GM12892 (cell line): ENCODE data around the gene OXCT2.

ENCODE experiments used
- DNase-seq: peaks from one replicate; pipeline ENCODE4 v3.0.0; 2011; ENCODE audit not compliant: insufficient read length
- FAIRE-seq: peaks from 2 replicates; lab custom pipeline; 2011; peaks lifted over from hg19 to GRCh38; lab: Jason Lieb, UNC
- POLR2A ChIP-seq: IDR thresholded peaks from 2 replicates; pipeline ENCODE4 v1.6.1; 2011; ENCODE audit warnings: low read depth, low read length, control low read depth
- POLR2AphosphoS5 ChIP-seq: IDR thresholded peaks from 2 replicates; pipeline ENCODE4 v1.6.1; 2011; ENCODE audit warnings: low read depth, low read length, control low read depth
- TAF1 ChIP-seq: IDR thresholded peaks from 2 replicates; pipeline ENCODE4 v1.6.1; 2011; ENCODE audit warnings: low read depth, mild to moderate bottlenecking, control low read depth, low read length, borderline replicate concordance

OXCT2 gene

GRCh38 chr1:39762550-39763540, 8.3 kb downstream of the OXCT2 start:
- no peak for TF ChIP-seq POLR2A
- no peak for TF ChIP-seq POLR2AphosphoS5
- no peak for TF ChIP-seq TAF1
- no peak for DNase-seq
- FAIRE-seq, result no peak

GRCh38 chr1:39761557-39762260, 9.4 kb downstream of the OXCT2 start:
- no peak for TF ChIP-seq POLR2AphosphoS5
- TF ChIP-seq POLR2A, result no peak
- TF ChIP-seq TAF1, result no peak
- FAIRE-seq (no peak), DNase-seq (no peak)

- FAIRE-seq (no peak), DNase-seq (no peak)
- TF ChIP-seq POLR2AphosphoS5, result no peak
- TF ChIP-seq TAF1, result no peak
- no peak for TF ChIP-seq POLR2A
Observed at GRCh38 chr1:39761016-39761415, 10.1 kb downstream of the OXCT2 start.

GRCh38 chr1:39760074-39761008, 10.8 kb downstream of the OXCT2 start:
- TF ChIP-seq POLR2A (no peak), POLR2AphosphoS5 (no peak), TAF1 (no peak)
- FAIRE-seq (no peak), DNase-seq (no peak)

GRCh38 chr1:39759436-39759726, 11.8 kb downstream of the OXCT2 start:
- no peak for DNase-seq
- no peak for FAIRE-seq
- TF ChIP-seq POLR2AphosphoS5, result no peak
- no peak for TF ChIP-seq POLR2A
- no peak for TF ChIP-seq TAF1

- DNase-seq, result no peak
- FAIRE-seq, result no peak
Observed at GRCh38 chr1:39758556-39759435, 12.4 kb downstream of the OXCT2 start.

GRCh38 chr1:39757501-39757900, 13.6 kb downstream of the OXCT2 start:
- TF ChIP-seq POLR2AphosphoS5 (no peak), TAF1 (no peak), POLR2A (no peak)
- FAIRE-seq, result no peak
- no peak for DNase-seq

More at GRCh38 chr1:39758556-39759435, 12.4 kb downstream of the OXCT2 start:
- TF ChIP-seq TAF1 (no peak), POLR2AphosphoS5 (no peak), POLR2A (no peak)

GRCh38 chr1:39755965-39756659, 15.0 kb downstream of the OXCT2 start:
- FAIRE-seq (no peak), DNase-seq (no peak)
- TF ChIP-seq TAF1, result no peak
- no peak for TF ChIP-seq POLR2A
- no peak for TF ChIP-seq POLR2AphosphoS5

GRCh38 chr1:39754906-39755504, 16.1 kb downstream of the OXCT2 start:
- FAIRE-seq (no peak), DNase-seq (no peak)
- no peak for TF ChIP-seq POLR2AphosphoS5
- TF ChIP-seq POLR2A, result no peak
- TF ChIP-seq TAF1, result no peak
